HCT116 (cell line): ENCODE results near the gene ROR2. TPM values are rescaled to one million over a fixed set of nuclear protein-coding genes. Genes with fewer than 3 reads are reported as not detected.

Experiments used
- ATAC-seq: fragments of 200-7000 bp; cut with Tn5 transposase; 2 replicates; pipeline ENCODE4 v1.9.1; 2020; ENCODE audit warnings: mild to moderate bottlenecking, moderate library complexity
- BruUV-seq: library from RNA; stranded (reverse); fragments of 400-500 nt; replicated peaks from 2 replicates; lab custom pipeline; 2021; lab: Mats Ljungman, UMichigan
- CTCF ChIA-PET: fragments of 300-600 bp; sonication (Branson Sonifier 250); formaldehyde crosslinking; loops from one replicate; lab custom pipeline; 2021; ENCODE audit warnings: antibody characterized with exemption; lab: Charles Lee
- POLR2A ChIA-PET: fragments of 300-600, 350-600 bp; sonication (Branson Sonifier 250); formaldehyde crosslinking; loops from one replicate; lab custom pipeline; 2021; ENCODE audit warnings: antibody characterized with exemption; lab: Charles Lee
- RAD21 ChIA-PET, 2 experiments: fragments of 300-600 bp; sonication (Branson Sonifier 250); formaldehyde crosslinking; loops; one replicate each; lab custom pipeline; 2023; ENCODE audit warnings: low total read pairs in 2 of 2; ENCODE audit not compliant: uncharacterized antibody in 2 of 2, unreplicated experiment in 2 of 2, low non-redundant PET in 1 of 2; lab: Charles Lee
- DNase-seq: peaks from one replicate; pipeline ENCODE4 v3.0.0-alpha.2; 2010; ENCODE audit warnings: low read depth, low spot score
- H2AFZ ChIP-seq: fragments of 200-600 bp; shearing (Covaris generic), sonication (generic); 2 replicates; pipeline ENCODE4 v1.6.1; 2017; ENCODE audit warnings: low read depth, mixed run types, mixed read lengths, antibody characterized with exemption, low read length; ENCODE audit not compliant: poor library complexity, severe bottlenecking
- H3K27ac ChIP-seq: 2 replicates; pipeline ENCODE4 v1.5.1; 2012; ENCODE audit warnings: low read depth, low read length
- H3K27me3 ChIP-seq: fragments of 200-600 bp; sonication (generic); 2 replicates; pipeline ENCODE4 v1.6.1; 2016; ENCODE audit warnings: mixed run types, low read length, mixed read lengths; ENCODE audit not compliant: insufficient read depth
- H3K36me3 ChIP-seq, 2 experiments: fragments of 200-500 bp in 1 of 2; fragments of 200-600 bp in 1 of 2; sonication (Bioruptor generic) in 1 of 2; sonication (generic) in 1 of 2; 2 replicates each; pipeline versions ENCODE4 v1.5.1 to v1.6.1; 2014 to 2016; ENCODE audit warnings: low read length in 2 of 2, inconsistent platforms in 1 of 2, mixed read lengths in 1 of 2, mixed run types in 1 of 2; ENCODE audit not compliant: insufficient read depth in 2 of 2, control insufficient read depth in 1 of 2
- H3K4me1 ChIP-seq, 2 experiments: fragments of 200-600 bp in 1 of 2; sonication (generic) in 1 of 2; 2 replicates each; pipeline versions ENCODE4 v1.5.1 to v1.6.1; 2012 to 2017; ENCODE audit warnings: low read length in 2 of 2, inconsistent platforms in 1 of 2, mild to moderate bottlenecking in 1 of 2, mixed read lengths in 1 of 2, mixed run types in 1 of 2, moderate library complexity in 1 of 2; ENCODE audit not compliant: insufficient read depth in 2 of 2, control insufficient read depth in 1 of 2
- H3K4me2 ChIP-seq: fragments of 200-600 bp; sonication (generic); 2 replicates; pipeline ENCODE4 v1.6.1; 2017; ENCODE audit warnings: mixed run types, low read length, mixed read lengths
- H3K4me3 ChIP-seq, 2 experiments: fragments of 200-600 bp in 1 of 2; sonication (generic) in 1 of 2; replicated peaks in 1 of 2; 2 replicates each; pipeline ENCODE4 v1.5.1; 2011 to 2016; ENCODE audit warnings: low read length in 2 of 2, control low read depth in 1 of 2, low read depth in 1 of 2, mild to moderate bottlenecking in 1 of 2, mixed read lengths in 1 of 2, mixed run types in 1 of 2
- H3K79me2 ChIP-seq: fragments of 200-600 bp; sonication (generic); 2 replicates; pipeline ENCODE4 v1.6.1; 2017; ENCODE audit warnings: mild to moderate bottlenecking, mixed run types, low read length, moderate library complexity, mixed read lengths; ENCODE audit not compliant: insufficient read depth
- H3K9ac ChIP-seq: fragments of 200-600 bp; sonication (generic); 2 replicates; pipeline ENCODE4 v1.6.1; 2016; ENCODE audit warnings: low read length, mixed read lengths
- H3K9me2 ChIP-seq: fragments of 200-600 bp; sonication (generic), shearing (Covaris generic); 2 replicates; pipeline ENCODE4 v1.6.1; 2017; ENCODE audit warnings: mixed run types, mild to moderate bottlenecking, moderate library complexity; ENCODE audit not compliant: insufficient read depth
- H3K9me3 ChIP-seq, 2 experiments: fragments of 200-500 bp in 1 of 2; fragments of 200-600 bp in 1 of 2; sonication (Bioruptor generic) in 1 of 2; sonication (generic) in 1 of 2; 2 replicates each; pipeline ENCODE4 v1.6.1; 2014 to 2017; ENCODE audit warnings: low read length in 2 of 2, mixed read lengths in 2 of 2, inconsistent platforms in 1 of 2, low read depth in 1 of 2, mild to moderate bottlenecking in 1 of 2, mixed run types in 1 of 2, moderate library complexity in 1 of 2; ENCODE audit not compliant: control insufficient read depth in 1 of 2, insufficient read depth in 1 of 2
- H4K20me1 ChIP-seq: fragments of 200-600 bp; sonication (generic), shearing (Covaris generic); 2 replicates; pipeline ENCODE4 v1.6.1; 2017; ENCODE audit warnings: mixed run types, mild to moderate bottlenecking, moderate library complexity; ENCODE audit not compliant: insufficient read depth
- FOSL1 ChIP-seq: IDR thresholded peaks from 2 replicates; pipeline ENCODE4 v1.6.1; 2012; ENCODE audit warnings: low read depth
- JUND ChIP-seq: IDR thresholded peaks from 2 replicates; pipeline ENCODE4 v1.6.1; 2012
- MAX ChIP-seq: IDR thresholded peaks from 2 replicates; pipeline ENCODE4 v1.6.1; 2012
- POLR2A ChIP-seq: IDR thresholded peaks from 2 replicates; pipeline ENCODE4 v1.7.0; 2011; ENCODE audit warnings: borderline replicate concordance; ENCODE audit not compliant: insufficient read depth, insufficient read length; ENCODE audit errors: extremely low read depth
- SIN3A ChIP-seq: IDR thresholded peaks from 2 replicates; pipeline ENCODE4 v1.6.1; 2012; ENCODE audit warnings: low read depth
- SP1 ChIP-seq: IDR thresholded peaks from 2 replicates; pipeline ENCODE4 v1.6.1; 2012; ENCODE audit warnings: low read depth
- TCF7L2 ChIP-seq: IDR thresholded peaks from 2 replicates; pipeline ENCODE4 v1.7.0; 2011; ENCODE audit warnings: borderline replicate concordance, inconsistent platforms; ENCODE audit not compliant: insufficient read depth, insufficient read length; ENCODE audit errors: extremely low read depth
- ZFX ChIP-seq: fragments of 450-650 bp; IDR thresholded peaks from 2 replicates; pipeline ENCODE4 v1.6.1; 2017
- ZNF274 ChIP-seq: fragments of 200-500 bp; sonication (Bioruptor generic); IDR thresholded peaks from 2 replicates; pipeline ENCODE4 v1.6.1; 2014; ENCODE audit warnings: mild to moderate bottlenecking, low read depth, low read length, inconsistent platforms
- intact Hi-C: fragments of 100-400 bp; cut with micrococcal nuclease; formaldehyde crosslinking; loops from 2 replicates; pipeline ENCODE4 v1.10.0; 2022
- total RNA-seq: library from RNA; stranded (reverse); gene quantifications from one replicate; pipeline ENCODE4 v1.2.1, GENCODE V29; 2021; ENCODE audit not compliant: unreplicated experiment
- TF ChIP-seq, protein P1 (sequence below): IDR thresholded peaks from 2 replicates; pipeline ENCODE4 v1.6.1; 2012
- TF ChIP-seq, protein P2 (sequence below): IDR thresholded peaks from 2 replicates; pipeline ENCODE4 v1.6.1; 2012; ENCODE audit warnings: low read depth

Gene ROR2
- total RNA-seq, 1 experiment from 2014 or later, result 15.7 TPM

GRCh38 chr9:91536211-91536691 is 413.8 kb downstream of the ROR2 start:
- no peak overlapping the region for H3K27ac ChIP-seq
- peak overlapping the region; percentile 57 for H3K4me2 ChIP-seq
- H2AFZ ChIP-seq, result peak overlapping the region; percentile 49
- ChIA-PET POLR2A (interaction anchor here (1.1 kb wide), 1 partner anchor 9 kb away, joined by 3 read pairs; no protein-coding TSS in a partner anchor), CTCF (no interaction called here), RAD21 (no interaction called here)
- intact Hi-C loops, result no loop called here
- BruUV-seq, result no TSS peak
- no peaks in the 10 kb centered on the region for H3K9me2 ChIP-seq
- H4K20me1 ChIP-seq, result no peaks in the 10 kb centered on the region
- DNase-seq, result peak; percentile 31
- no peak overlapping the region for H3K9ac ChIP-seq
- peak; percentile 91 for ATAC-seq
- no peaks in the 10 kb centered on the region for H3K79me2 ChIP-seq
- peak; percentile 34; the same call in 1 of the 2 replicates for TF ChIP-seq JUND
- peak; percentile 46; the same call in 1 of the 2 replicates for TF ChIP-seq FOSL1
- peak; percentile 58; the same call in 1 of the 2 replicates for TF ChIP-seq MAX
- TF ChIP-seq ZFX, result no peak
- TF ChIP-seq, protein P1, sequence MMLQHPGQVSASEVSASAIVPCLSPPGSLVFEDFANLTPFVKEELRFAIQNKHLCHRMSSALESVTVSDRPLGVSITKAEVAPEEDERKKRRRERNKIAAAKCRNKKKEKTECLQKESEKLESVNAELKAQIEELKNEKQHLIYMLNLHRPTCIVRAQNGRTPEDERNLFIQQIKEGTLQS, result no peak
- TF ChIP-seq SIN3A, result no peak
- TF ChIP-seq TCF7L2, result no peak
- TF ChIP-seq, protein P2, sequence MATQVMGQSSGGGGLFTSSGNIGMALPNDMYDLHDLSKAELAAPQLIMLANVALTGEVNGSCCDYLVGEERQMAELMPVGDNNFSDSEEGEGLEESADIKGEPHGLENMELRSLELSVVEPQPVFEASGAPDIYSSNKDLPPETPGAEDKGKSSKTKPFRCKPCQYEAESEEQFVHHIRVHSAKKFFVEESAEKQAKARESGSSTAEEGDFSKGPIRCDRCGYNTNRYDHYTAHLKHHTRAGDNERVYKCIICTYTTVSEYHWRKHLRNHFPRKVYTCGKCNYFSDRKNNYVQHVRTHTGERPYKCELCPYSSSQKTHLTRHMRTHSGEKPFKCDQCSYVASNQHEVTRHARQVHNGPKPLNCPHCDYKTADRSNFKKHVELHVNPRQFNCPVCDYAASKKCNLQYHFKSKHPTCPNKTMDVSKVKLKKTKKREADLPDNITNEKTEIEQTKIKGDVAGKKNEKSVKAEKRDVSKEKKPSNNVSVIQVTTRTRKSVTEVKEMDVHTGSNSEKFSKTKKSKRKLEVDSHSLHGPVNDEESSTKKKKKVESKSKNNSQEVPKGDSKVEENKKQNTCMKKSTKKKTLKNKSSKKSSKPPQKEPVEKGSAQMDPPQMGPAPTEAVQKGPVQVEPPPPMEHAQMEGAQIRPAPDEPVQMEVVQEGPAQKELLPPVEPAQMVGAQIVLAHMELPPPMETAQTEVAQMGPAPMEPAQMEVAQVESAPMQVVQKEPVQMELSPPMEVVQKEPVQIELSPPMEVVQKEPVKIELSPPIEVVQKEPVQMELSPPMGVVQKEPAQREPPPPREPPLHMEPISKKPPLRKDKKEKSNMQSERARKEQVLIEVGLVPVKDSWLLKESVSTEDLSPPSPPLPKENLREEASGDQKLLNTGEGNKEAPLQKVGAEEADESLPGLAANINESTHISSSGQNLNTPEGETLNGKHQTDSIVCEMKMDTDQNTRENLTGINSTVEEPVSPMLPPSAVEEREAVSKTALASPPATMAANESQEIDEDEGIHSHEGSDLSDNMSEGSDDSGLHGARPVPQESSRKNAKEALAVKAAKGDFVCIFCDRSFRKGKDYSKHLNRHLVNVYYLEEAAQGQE, result peak; percentile 49
- peak; percentile 46 for TF ChIP-seq SP1
- no peak for TF ChIP-seq ZNF274
- TF ChIP-seq POLR2A, result no peak
- H3K27me3 ChIP-seq, result no peaks in the 10 kb centered on the region
- H3K4me3 ChIP-seq, result peak overlapping the region in 1 of 2 experiments; percentile 25; a peak in 2 of 4 replicates
- no peaks in the 10 kb centered on the region for H3K9me3 ChIP-seq
- peaks cover 7 to 17% of the 10 kb centered on the region in 2 experiments; a peak in 3 of 4 replicates for H3K4me1 ChIP-seq
- no peaks in the 10 kb centered on the region for H3K36me3 ChIP-seq
